Panc1 (cell line): ENCODE measurements around the gene ISG20L2. TPM values are rescaled to one million over a fixed set of nuclear protein-coding genes. Genes with fewer than 3 reads are reported as not detected.

Experiments
- ATAC-seq: fragments of 200-7000 bp; cut with Tn5 transposase; 2 replicates; pipeline ENCODE4 v1.9.1; 2020; ENCODE audit warnings: mild to moderate bottlenecking, moderate library complexity
- BruUV-seq: library from RNA; stranded (reverse); fragments of 400-500 nt; replicated peaks from 2 replicates; lab custom pipeline; 2021; lab: Mats Ljungman, UMichigan
- CTCF ChIA-PET: fragments of 300-600 bp; sonication (Branson Sonifier 250); formaldehyde crosslinking; loops from one replicate; lab custom pipeline; 2022; ENCODE audit warnings: antibody characterized with exemption; lab: Charles Lee
- POLR2A ChIA-PET: fragments of 300-600 bp; sonication (Branson Sonifier 250); formaldehyde crosslinking; loops from one replicate; lab custom pipeline; 2022; ENCODE audit warnings: antibody characterized with exemption; lab: Charles Lee
- DNase-seq: peaks from one replicate; pipeline ENCODE4 v3.0.0-alpha.2; 2010; ENCODE audit warnings: low read depth, low spot score
- H3K27ac ChIP-seq: 2 replicates; pipeline ENCODE4 v1.5.1; 2011; ENCODE audit warnings: mild to moderate bottlenecking, low read length, inconsistent platforms
- H3K27me3 ChIP-seq: fragments of 200-500 bp; sonication (Bioruptor generic); 2 replicates; pipeline ENCODE4 v1.6.0; 2014; ENCODE audit warnings: low read length, inconsistent platforms; ENCODE audit not compliant: control insufficient read depth, insufficient read depth
- H3K36me3 ChIP-seq: fragments of 200-500 bp; sonication (Bioruptor generic); 2 replicates; pipeline ENCODE4 v1.5.1; 2014; ENCODE audit warnings: inconsistent platforms, mild to moderate bottlenecking, low read length, moderate library complexity; ENCODE audit not compliant: control insufficient read depth, insufficient read depth
- H3K4me1 ChIP-seq: 2 replicates; pipeline ENCODE4 v1.5.1; 2011; ENCODE audit warnings: inconsistent platforms, mild to moderate bottlenecking, low read length, moderate library complexity; ENCODE audit not compliant: control insufficient read depth, insufficient read depth
- H3K4me3 ChIP-seq, 2 experiments: 2 replicates each; pipeline ENCODE4 v1.5.1; 2011 to 2012; ENCODE audit warnings: low read depth in 2 of 2, low read length in 2 of 2, mild to moderate bottlenecking in 2 of 2, inconsistent platforms in 1 of 2, moderate library complexity in 1 of 2
- H3K9me3 ChIP-seq: fragments of 200-500 bp; sonication (Bioruptor generic); 2 replicates; pipeline ENCODE4 v1.5.1; 2014; ENCODE audit warnings: low read depth, mild to moderate bottlenecking, inconsistent platforms, low read length, moderate library complexity; ENCODE audit not compliant: control insufficient read depth, insufficient read depth
- CTCF ChIP-seq: fragments of 450-650 bp; IDR thresholded peaks from 2 replicates; pipeline ENCODE4 v1.5.1; 2017; ENCODE audit warnings: mild to moderate bottlenecking
- POLR2AphosphoS5 ChIP-seq: IDR thresholded peaks from 2 replicates; pipeline ENCODE4 v1.6.1; 2012; ENCODE audit warnings: mild to moderate bottlenecking, low read depth, low read length, moderate library complexity
- REST ChIP-seq, 2 experiments: IDR thresholded peaks; 2 replicates each; pipeline ENCODE4 v1.6.1; 2011 to 2012; ENCODE audit warnings: low read depth in 2 of 2, control low read depth in 1 of 2, low read length in 1 of 2, mild to moderate bottlenecking in 1 of 2, moderate library complexity in 1 of 2; ENCODE audit not compliant: insufficient read depth in 1 of 2
- SIN3A ChIP-seq: IDR thresholded peaks from 2 replicates; pipeline ENCODE4 v1.6.1; 2012; ENCODE audit warnings: low read depth, mild to moderate bottlenecking, low read length, moderate library complexity, borderline replicate concordance; ENCODE audit not compliant: insufficient read depth
- TCF7L2 ChIP-seq: IDR thresholded peaks from 2 replicates; pipeline ENCODE4 v1.6.1; 2011; ENCODE audit warnings: mild to moderate bottlenecking, low read depth, low read length, inconsistent platforms
- in situ Hi-C: cut with HindIII; loops from 2 replicates; pipeline ENCODE4 v1.10.0; 2016; ENCODE audit warnings: low sequenced_read_pairs, low pct_unique_long_range_greater_than_20kb
- intact Hi-C: fragments of 100-400 bp; cut with micrococcal nuclease; formaldehyde crosslinking; loops from one replicate; pipeline ENCODE4 v1.10.0; 2022; ENCODE audit not compliant: unreplicated experiment
- total RNA-seq: library from RNA; stranded (reverse); gene quantifications from one replicate; pipeline ENCODE4 v1.2.1, GENCODE V29; 2021; ENCODE audit not compliant: unreplicated experiment

The ISG20L2 gene
- total RNA-seq, 1 experiment from 2014 or later: 40.6 TPM

GRCh38 chr1:156752843-156753482, 24.4 kb upstream of the ISG20L2 start:
- intact Hi-C loops: no loop called here
- peaks cover 8% of the 10 kb centered on the region for H3K36me3 ChIP-seq
- no peak for ATAC-seq
- TF ChIP-seq TCF7L2 (no peak), SIN3A (no peak), REST (IDR thresholded peaks at IDR 0.05; ENCODE audit: insufficient read depth in 1 of 2, low read depth in 2 of 2, low read length in 1 of 2) (no peak)
- POLR2A ChIA-PET: no interaction called here
- in situ Hi-C loops: no loop called here
- H3K27ac ChIP-seq: peak overlapping the region; percentile 95
- H3K4me1 ChIP-seq: peaks cover 25% of the 10 kb centered on the region
- no peaks in the 10 kb centered on the region for H3K9me3 ChIP-seq
- TSS peak; percentile 80 for BruUV-seq
- peak overlapping the region; percentile 77 to 80 for H3K4me3 ChIP-seq
- no peak for DNase-seq
- CTCF ChIA-PET: interaction anchor here (1.1 kb wide), 1 partner anchor 27 kb away, joined by 6 read pairs; no protein-coding TSS in a partner anchor
- H3K27me3 ChIP-seq: no peaks in the 10 kb centered on the region

- BruUV-seq: no TSS peak
- CTCF ChIA-PET: interaction anchor here (1.1 to 1.4 kb wide), 2 partner anchors 26 to 63 kb away, joined by 6 read pairs; no protein-coding TSS in a partner anchor
- no peaks in the 10 kb centered on the region for H3K9me3 ChIP-seq
Measured at GRCh38 chr1:156751757-156752481, 23.4 kb upstream of the ISG20L2 start.

More at GRCh38 chr1:156751757-156752481, 23.4 kb upstream of the ISG20L2 start:
- H3K4me3 ChIP-seq: peak overlapping the region; percentile 77 to 80
- intact Hi-C loops (no loop called here), in situ Hi-C loops (no loop called here)
- ATAC-seq (peak; percentile 79), DNase-seq (no peak)
- H3K36me3 ChIP-seq: peaks cover 8% of the 10 kb centered on the region
- POLR2A ChIA-PET: interaction anchor here (0.6 to 1.0 kb wide), 4 partner anchors 11 to 112 kb away, joined by 3 to 10 read pairs (median 6); partner anchors contain the start of gene PRCC
- peak; percentile 38; the same call in 1 of the 2 replicates for TF ChIP-seq POLR2AphosphoS5
- TF ChIP-seq CTCF: no peak
- peak; percentile 64; the same call in 1 of the 2 replicates for TF ChIP-seq SIN3A
- TF ChIP-seq REST (IDR thresholded peaks at IDR 0.05; ENCODE audit: insufficient read depth in 1 of 2, low read depth in 2 of 2, low read length in 1 of 2): no peak; a peak in 1 of 4 replicates
- TF ChIP-seq TCF7L2: 0 out of 2 replicates have a peak, but pooled peaks have one; percentile 23
- peak overlapping the region; percentile 95 for H3K27ac ChIP-seq
- no peaks in the 10 kb centered on the region for H3K27me3 ChIP-seq
- H3K4me1 ChIP-seq: peaks cover 31% of the 10 kb centered on the region
